ENCODE measurements around the gene RNF187. TPM values are rescaled to one million over a fixed set of nuclear protein-coding genes. Genes with fewer than 3 reads are reported as not detected.

Gene RNF187
- total RNA-seq, 1 experiment from 2014 or later = 141 TPM

- TF ChIP-seq ZNF281 (CRISPR knock-in tag; IDR thresholded peaks at IDR 0.05) (no peak), CTCF (IDR thresholded peaks at IDR 0.05) (peak; percentile 68), ZNF425 (CRISPR knock-in tag; conservative IDR thresholded peaks at IDR 0.05) (no peak), ZNF317 (CRISPR knock-in tag; IDR thresholded peaks at IDR 0.05; ENCODE audit: borderline replicate concordance, low read depth) (no peak), ZNF232 (CRISPR knock-in tag; IDR thresholded peaks at IDR 0.05) (no peak; the same call in 1 of the 2 replicates), GRHL2 (CRISPR knock-in tag; IDR thresholded peaks at IDR 0.05; ENCODE audit: insufficient replicate concordance, severe bottlenecking) (no peak)
Measured at GRCh38 chr1:228459091-228459993, 27.8 kb upstream of the RNF187 start (continued).

GRCh38 chr1:228460821-228461220, 26.4 kb upstream of the RNF187 start:
- H3K4me3 Mint-ChIP-seq = peak overlapping the region; percentile 96
- ATAC-seq = no peak
- no peaks in the 10 kb centered on the region for H3K36me3 Mint-ChIP-seq
- ChIA-PET CTCF (interaction anchor here (1.4 kb wide), 1 partner anchor 14 kb away, joined by 3 read pairs; no protein-coding TSS in a partner anchor), POLR2A (no interaction called here)
- DNase-seq (ENCODE audit: low spot score) = no peak
- TF ChIP-seq KAT7 (CRISPR knock-in tag; IDR thresholded peaks at IDR 0.05; ENCODE audit: borderline replicate concordance) (no peak), NR3C1 (CRISPR knock-in tag; conservative IDR thresholded peaks at IDR 0.05; ENCODE audit: low read depth) (no peak), NR2C2 (CRISPR knock-in tag; IDR thresholded peaks at IDR 0.05) (no peak), USF2 (CRISPR knock-in tag; IDR thresholded peaks at IDR 0.05) (no peak), CREM (CRISPR knock-in tag; IDR thresholded peaks at IDR 0.05) (no peak), MAX (CRISPR knock-in tag; IDR thresholded peaks at IDR 0.05) (no peak), ZNF219 (CRISPR knock-in tag; IDR thresholded peaks at IDR 0.05; ENCODE audit: borderline replicate concordance) (no peak), ZNF263 (CRISPR knock-in tag; IDR thresholded peaks at IDR 0.05; ENCODE audit: low read depth) (no peak)
- peaks cover 33% of the 10 kb centered on the region for H3K27me3 Mint-ChIP-seq (ENCODE audit: low read depth)
- no peaks in the 10 kb centered on the region for H3K9me3 Mint-ChIP-seq
- peaks cover 46% of the 10 kb centered on the region for H3K4me1 Mint-ChIP-seq
- peak overlapping the region; percentile 80; the same call in 1 of the 2 replicates for H3K27ac Mint-ChIP-seq

All from WTC11 (cell line).